Mucosa of gallbladder (tissue), 1 donor: ENCODE measurements around the gene RAD51B. TPM values are rescaled to one million over a fixed set of nuclear protein-coding genes. Genes with fewer than 3 reads are reported as not detected.
"Not testable (repeated sequence)": the region's sequence is repeated elsewhere in the genome, so short reads cannot be mapped to it uniquely, and the experiment has no call there.

ENCODE experiments used
- DNase-seq: peaks from one replicate; pipeline ENCODE4 v3.0.0-alpha.2; 2020; ENCODE audit warnings: low spot score
- total RNA-seq: library from RNA; stranded (reverse); gene quantifications from one replicate; pipeline ENCODE4 v1.2.1, GENCODE V29; 2021
- donor health status: DM: no; HTN: no; CAD: no.

The RAD51B gene
- total RNA-seq, 1 donor from 2014 or later: 18.5 TPM

DNA sequence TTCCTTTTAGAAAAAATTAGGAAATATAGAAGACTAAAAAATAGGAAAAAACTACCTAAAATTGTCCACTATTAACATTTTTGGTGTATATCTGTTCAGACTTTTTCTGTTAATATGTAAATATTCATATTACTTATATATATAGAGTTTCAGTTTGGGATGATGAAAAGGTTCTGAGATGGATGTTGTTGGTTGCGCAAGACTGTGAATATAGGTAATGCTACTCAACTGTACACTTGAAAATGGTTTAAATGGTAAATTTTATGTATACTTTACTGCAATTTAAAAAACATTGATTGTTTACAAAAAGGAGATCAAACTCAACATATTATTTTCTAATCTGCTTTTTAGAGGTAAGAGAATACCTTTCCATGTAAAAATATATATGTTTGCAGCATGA lies 200.9 kb downstream of the RAD51B start:
- DNase-seq: no peak

DNA sequence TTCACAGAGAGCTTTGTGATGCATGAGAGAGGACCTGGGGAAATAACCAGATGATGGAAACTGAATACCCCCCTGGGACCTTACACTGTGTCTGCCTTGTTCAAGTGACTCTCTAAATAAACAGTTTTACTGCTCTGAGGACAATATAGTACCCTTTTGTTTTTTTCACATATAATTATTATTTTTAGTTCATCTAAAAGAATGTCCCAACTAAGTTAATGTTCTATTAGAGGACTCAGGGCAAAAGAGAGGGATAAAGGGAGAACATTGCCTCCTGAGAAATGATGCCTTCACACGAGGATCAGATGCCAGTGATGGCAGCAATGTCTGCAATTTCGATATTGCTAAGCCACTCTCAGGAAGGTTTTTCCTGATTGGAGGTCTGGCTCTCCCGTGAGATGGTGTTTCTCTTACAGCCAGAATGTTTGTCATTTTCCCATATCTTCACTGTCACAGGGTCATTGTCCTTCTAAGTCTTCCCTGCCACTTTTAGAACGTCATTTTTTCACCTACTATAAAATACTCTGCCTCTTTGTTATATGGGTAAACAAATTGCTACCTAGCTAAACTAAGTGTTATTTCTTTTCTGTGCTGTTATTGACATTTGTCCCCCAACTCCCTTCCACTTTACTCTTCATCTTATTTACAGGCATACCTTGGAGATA lies 201.6 kb downstream of the RAD51B start:
- DNase-seq: no peak

DNA sequence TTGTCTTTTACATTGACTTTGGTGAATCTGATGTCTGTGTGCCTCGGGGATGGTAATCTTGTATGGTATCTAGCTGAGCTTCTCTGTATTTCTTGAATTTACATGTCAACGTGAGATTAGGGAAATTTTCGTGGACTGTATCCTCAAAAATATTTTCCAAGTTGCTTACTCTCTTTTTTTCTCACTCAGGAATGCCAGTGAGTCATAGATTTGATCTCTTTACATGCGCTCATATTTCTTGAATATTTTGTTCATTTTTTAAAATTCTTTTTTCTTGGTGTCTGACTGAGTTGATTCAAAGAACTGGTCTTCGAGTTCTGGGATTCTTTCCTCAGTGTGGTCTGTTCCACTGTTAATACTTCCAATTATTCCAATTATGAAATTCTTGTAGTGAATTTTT lies 207.7 kb downstream of the RAD51B start:
- DNase-seq: no peak

DNA sequence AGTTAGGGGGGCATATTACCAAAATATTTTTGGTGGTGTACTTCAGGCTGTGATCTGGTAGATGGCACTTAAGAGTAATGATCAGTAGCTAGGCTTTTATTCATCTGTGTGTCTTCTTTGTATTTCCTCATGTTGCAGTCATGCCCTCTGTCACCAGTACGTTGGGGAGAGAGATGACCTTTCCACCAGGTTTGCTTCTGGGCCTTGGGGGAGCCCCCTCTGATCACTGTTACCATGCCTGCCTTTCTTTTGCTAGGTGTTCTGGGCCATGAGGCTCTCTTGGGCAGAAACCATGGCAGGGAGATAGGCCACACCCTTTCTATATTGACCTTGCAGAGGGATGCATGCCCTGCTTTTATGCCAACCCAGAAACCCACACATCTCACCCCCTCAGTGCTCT lies 208.5 kb downstream of the RAD51B start:
- DNase-seq: no peak

DNA sequence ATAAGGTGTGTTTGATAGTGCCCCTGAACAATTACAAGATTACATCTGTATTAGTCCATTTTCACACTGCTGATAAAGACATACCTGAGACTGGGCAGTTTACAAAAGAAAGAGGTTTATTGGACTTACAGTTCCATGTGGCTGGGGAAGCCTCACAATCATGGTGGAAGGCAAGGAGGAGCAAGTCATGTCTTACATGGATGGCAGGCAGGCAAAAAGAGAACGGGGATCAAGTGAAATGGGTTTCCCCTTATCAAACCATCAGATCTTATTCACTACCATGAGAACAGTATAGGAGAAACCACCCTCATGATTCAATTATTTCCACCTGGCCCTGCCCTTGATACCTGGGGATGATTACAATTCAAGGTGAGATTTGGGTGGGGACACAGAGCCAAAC lies 211.4 kb downstream of the RAD51B start:
- DNase-seq: not testable (repeated sequence)

DNA sequence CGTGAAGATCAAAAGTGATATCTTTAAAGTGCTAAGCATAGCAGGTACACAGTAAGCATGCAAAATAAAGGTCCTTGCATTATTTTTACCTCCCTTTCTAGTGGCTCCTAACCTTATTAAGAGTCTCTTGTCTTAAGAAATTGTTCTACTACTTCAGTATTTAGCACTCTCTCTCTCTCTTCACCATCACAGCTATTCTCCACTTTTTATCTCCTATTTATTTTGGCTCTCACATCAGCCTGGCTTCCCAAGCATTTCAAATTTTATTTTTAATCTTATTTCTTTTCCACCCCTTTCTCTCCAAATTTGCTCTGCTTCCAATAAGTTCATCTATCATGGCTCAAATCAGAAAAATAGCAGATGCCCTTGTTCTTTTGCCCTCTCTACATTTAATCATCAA lies 212.6 kb downstream of the RAD51B start:
- no peak for DNase-seq

DNA sequence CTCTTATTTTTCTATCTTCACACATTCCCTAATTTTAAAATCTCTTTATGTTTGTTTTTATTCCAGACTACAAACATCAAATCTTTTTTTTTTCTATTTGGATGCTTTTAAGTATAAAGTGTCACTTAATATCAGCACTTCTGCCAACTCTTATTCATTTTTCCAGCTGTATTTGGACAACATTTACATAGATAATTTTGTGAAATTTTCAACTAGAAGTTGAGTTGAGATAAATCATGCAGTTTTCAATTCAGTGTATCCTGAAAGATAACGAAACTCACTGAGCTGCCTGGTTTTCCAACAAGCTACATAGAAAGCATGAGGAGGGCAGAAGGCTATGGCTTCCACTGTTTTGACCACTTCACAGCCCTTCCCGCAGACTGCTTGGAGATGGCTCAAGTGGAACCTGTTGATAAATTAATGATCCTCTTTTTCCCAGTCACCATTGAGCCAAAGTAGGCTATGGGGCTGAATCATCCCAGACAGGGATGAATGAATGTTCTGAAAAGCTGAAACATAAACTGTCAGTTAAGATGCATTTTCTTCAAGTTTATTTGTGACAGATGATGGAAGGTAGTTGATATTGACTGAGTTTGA lies 213.9 kb downstream of the RAD51B start:
- no peak for DNase-seq

DNA sequence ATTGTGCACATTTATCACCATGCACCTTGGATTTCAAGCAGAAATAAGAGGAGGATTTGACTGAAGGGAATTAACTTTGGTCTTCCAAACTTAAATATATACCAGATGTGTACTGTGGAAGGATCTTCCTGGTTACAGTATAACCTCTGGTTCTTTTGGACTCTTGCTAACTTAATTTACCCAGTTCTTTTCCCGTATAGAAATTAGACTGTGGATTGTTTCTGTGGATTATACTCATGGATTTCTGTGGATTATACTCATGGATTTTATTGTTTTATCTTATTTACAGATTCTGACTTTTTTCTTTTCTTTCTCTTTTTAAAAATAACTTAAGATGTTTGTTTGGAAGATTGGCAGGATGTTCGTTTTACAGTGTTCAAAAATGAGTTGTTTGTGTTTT lies 215.3 kb downstream of the RAD51B start:
- DNase-seq: no peak

DNA sequence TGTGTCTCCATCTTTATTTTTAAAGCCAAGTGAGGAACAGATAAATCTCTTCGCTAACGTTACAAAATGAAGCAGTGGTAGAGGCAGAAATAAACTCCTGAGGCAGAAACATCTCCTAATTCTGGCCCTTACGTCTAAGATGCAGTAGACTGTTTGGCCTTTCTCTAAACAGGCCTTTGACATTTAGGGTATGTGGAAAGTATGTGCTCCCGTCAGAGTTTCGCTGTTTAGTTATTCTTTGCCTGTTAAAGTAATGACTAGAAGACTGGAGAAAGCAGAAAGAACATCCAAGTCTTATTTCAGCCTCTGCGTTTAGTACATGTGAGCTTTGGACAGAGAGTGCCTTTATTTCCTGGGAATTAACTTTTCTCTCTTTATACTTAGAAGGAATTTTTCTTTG lies 216.6 kb downstream of the RAD51B start:
- DNase-seq: no peak

DNA sequence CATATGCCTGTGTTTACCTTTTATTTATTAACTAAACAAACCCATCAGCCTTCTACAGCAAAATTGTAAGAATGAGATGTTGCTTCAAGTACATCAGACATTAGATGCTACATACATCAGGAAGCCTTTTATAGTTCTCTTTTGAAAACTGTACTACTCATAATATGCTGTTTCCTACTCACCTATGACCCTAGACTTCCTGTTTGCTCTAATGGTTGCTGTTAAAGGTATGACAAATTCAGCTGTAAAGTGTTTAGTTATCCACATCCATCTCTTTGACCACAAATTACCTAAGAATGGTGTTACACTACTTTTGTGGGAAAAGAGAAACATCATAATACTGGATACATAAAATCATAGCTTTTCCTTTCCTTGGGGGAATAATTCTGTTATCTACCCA lies 220.0 kb downstream of the RAD51B start:
- no peak for DNase-seq

DNA sequence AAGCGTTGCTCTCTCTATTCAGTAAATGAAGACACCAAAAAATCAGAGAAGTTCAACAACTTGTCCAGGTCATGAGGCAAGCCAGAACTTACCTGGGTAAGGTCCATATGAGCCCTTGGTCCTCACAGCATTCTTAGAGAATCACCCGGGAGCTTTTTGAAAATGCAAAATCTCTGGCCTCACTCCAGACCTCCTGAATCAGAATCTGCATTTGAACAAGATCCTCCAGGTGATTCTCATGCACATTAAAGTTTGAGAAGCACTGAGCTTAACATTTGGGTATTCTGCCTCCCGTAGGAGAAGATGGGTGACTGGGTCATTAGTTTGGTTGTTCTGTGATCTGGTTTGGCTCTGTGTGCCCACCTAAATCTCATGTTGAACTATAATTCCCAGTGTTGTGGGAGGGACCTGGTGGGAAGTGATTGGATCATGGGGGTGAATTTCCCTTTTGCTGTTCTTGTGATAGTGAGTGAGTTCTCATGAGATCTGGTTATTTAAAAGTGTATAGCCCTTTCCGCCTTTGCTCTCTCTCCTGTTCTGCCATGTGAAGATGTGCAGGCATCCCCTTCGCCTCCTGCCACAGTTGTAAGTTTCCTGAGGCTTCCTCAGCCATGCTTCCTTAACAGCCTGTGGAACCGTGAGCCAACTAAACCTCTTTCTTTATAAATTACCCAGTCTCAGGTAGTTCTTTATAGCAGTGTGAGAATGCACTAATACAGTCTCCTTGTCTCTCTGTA lies 221.2 kb downstream of the RAD51B start:
- no peak for DNase-seq

DNA sequence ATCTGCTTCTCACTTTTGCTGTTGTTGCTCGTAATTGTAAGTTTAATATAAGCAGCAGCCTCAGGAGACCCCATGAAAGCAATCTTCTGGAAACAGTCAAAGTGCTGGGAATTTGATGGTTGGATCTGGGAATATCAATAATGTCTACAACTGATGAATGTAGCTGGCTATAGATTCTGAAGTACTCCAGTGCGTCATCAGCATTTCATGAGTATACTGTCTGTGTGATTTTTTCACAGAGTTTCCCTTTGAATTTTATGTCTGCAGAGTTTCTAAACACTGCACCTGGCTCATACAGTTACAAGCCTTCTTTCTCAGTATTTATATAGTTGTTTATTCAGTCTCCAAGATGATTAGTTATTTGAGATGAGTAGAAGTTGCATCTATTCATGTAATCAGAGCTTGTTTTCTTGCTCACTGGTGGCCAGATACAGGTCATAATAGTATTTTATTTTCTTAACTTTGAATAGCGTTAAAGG lies 222.3 kb downstream of the RAD51B start:
- DNase-seq: no peak

DNA sequence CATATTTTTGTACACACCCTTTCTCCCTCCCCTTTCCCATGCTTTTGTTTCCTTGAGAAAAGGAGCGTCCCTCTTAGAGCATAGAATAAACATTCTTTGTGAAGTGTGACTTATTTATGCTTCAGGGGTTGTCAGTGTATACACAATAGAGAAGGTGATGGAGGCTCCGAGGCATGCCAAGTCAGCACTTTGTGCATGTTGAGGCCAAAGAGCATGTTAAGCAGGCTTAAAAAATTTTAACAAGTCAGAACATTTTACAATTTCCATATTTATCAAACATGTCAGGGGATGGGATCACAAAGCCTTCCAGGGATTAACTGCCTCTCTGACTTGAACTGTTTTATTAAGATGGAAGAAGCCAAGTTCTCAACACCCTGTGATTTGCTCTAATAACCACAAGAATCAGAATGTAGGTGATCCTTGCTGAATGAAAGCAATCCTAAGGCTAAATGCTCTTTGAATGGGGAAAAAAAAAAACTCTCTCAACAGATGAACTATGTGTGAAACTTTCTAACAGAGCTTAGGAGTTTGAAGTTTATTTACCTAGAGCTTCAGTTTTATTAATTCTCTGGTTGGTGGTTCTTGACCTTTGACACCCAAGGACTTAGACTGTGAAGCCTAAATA lies 223.1 kb downstream of the RAD51B start:
- DNase-seq: no peak

DNA sequence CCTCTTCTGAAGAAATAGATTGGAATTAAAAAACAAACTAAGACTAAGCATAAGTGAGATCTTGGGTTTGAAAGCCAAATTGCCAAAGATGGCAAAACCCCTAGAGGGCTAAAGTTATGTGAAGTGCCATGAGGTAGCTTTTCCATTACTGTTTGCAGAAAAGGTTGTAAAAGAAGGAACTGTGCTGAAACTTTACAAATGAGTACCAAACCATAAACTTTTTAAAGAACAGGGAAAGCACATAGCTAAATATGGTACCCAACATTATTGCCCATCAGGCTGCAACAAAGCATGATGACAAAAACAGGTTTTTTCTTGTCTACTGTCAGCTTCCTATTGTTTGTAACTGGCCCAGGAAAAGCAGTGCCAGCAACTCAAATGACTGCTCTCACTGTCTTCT lies 224.2 kb downstream of the RAD51B start:
- DNase-seq: no peak

DNA sequence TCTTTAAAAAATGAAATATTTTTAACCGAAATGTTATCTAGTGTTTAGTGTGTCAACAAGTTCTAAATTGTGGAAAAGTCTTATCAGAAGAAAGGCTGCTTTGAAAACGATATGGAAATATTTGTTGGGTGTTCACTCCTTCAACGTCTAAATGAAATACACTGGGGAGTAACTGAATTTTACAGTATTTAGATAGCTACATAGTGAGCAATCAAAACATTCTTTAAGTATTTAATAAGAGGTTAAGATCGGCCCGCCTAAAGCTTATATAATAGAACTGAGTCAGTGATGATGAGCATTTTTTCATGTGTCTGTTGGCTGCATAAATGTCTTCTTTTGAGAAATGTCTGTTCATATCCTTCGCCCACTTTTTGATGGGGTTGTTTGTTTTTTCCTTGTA lies 228.3 kb downstream of the RAD51B start:
- DNase-seq: no peak

DNA sequence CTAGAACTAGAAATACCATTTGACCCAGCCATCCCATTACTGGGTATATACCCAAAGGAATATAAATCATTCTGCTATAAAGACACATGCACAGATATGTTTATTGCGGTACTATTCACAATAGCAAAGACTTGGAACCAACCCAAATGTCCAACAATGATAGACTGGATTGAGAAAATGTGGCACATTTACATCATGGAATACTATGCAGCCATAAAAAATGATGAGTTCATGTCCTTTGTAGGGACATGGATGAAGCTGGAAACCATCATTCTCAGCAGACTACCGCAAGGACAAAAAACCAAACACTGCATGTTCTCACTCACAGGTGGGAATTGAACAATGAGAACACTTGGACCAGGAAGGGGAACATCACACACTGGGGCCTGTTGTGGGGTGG lies 229.2 kb downstream of the RAD51B start:
- DNase-seq: not testable (repeated sequence)

DNA sequence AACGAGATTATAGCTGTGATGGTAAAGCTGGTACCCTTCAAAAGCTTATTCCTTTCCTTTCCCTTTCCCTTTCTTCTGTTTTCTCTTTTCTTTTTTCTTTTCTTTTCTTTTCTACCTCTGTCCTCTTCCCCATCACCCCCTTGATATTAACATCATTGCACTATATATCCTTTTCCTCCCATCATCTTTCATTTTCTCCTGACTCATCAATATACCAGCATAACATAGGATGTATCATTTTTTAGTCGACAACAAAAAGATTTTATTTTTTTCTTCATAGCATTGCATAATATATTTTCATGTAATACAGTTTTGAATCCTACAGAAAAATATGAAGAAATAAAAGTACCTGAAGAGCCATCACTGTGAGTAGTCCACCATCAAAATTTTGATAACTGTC lies 230.6 kb downstream of the RAD51B start:
- DNase-seq: no peak

DNA sequence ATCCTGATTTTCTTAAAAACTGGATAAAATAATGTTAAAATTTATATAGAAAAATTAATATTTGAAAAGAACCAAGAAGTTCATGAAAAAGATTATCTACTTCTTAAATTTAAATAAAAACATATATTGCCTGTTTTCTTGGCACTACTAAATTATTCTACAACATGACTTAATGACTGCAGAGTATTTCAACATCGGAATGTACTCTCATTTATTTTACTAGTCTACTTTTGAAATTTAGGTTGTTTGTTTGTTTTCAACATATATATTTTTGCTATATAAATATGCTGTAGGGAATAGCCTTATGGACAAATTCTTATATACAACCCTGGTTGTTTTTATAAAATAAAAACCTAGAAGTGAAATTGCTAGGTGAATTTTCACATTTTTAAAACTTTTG lies 231.6 kb downstream of the RAD51B start:
- no peak for DNase-seq

DNA sequence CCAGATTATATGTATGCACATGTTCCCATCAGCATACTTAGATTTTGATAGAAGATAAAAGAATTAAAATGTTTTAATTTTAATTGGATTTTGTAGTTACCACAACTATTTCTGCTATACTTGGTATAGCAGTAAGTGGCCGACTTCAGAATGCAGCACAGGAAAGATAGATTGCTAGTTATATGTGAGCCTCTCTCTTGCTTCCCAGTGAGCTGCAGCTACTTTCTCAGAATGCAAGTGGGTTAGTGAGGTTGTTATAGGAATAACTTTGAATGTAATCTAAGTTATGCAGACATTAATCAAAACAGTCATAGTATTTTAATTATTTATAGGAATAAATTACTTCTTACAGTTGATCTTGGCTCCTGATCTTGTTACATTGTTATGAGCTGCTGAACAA lies 240.6 kb downstream of the RAD51B start:
- no peak for DNase-seq

DNA sequence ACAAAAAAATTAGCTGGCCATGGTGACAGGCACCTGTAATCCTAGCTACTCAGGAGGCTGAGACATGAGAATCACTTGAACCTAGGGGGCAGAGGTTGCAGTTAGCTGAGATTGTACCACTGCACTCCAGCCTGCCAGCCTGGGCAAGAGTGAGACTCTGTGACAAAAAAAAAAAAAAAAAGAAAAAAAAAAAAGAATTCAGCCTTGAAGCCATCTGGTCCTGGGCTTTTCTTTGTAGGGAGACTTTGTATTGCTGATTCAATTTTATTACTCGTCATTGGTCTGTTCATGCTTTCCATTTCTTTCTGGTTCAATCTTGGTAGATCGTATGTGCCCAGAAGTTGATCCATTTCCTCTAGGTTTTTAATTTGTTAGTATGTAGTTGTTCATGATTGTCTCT lies 243.1 kb downstream of the RAD51B start:
- DNase-seq: no peak

DNA sequence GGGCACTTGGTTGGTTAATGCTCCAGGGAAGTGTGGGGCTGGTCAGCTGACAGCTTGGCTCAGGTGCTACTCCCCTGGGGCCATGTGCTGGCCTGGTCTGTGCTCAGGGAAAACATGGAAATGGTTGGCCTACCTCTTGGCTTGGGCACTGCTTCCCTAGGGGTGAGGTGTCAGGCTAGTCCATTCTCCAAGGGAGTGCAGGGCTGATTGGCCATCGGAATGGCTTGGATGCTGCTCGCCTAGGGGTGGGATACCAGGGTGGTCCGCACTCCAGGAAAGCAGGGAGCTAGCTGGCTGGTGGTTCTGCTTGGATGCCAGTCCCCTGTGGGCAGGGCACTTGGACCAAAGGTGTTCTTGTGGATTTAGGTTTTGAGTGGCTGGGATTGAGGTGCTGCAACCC lies 245.7 kb downstream of the RAD51B start:
- no peak for DNase-seq

DNA sequence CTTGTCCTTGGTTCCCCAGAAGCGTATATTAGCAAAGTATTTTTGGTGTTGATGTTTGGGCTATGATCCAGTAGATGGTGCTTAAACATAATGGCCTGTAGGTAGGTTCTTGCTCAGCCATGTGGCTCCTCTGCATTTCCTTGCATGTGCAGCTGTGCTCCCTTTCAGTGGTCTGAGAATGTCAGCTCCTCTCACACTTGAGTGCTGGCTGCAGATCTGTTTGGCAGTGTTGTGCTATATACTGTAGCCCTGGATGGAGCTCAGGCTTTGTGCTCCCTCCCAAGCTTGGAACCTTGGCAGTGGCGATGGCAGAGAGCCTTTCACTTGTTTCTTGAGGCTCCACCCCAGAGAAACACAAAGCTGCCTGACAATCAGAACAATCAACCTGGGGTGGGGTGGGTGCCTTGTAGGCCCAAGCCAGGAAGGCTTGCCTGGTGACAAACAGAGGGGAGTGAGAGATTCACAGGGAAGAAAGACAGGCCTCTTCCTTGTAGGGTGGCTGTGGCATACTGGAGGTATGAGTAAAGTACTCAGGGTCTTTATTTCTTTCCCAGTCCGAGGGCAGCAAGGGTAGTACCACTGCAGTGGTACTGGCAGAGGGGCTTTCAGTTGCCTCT lies 255.3 kb downstream of the RAD51B start:
- no peak for DNase-seq
